ENCODE results near the gene NR2C1. TPM values are rescaled to one million over a fixed set of nuclear protein-coding genes. Genes with fewer than 3 reads are reported as not detected.

Gene NR2C1
- total RNA-seq, 1 experiment from 2014 or later: 45.4 TPM

GRCh38 chr12:94982456-94982855, 91.0 kb downstream of the NR2C1 start:
- DNase-seq (ENCODE audit: low spot score): no peak
- POLR2A ChIA-PET: no interaction called here

More at GRCh38 chr12:94982456-94982855, 91.0 kb downstream of the NR2C1 start:
- Mint-ChIP-seq H3K4me1 (peaks cover 10% of the 10 kb centered on the region), H3K4me3 (no peak overlapping the region), H3K27ac (peak overlapping the region; percentile 58), H3K9me3 (no peaks in the 10 kb centered on the region), H3K27me3 (ENCODE audit: low read depth) (no peaks in the 10 kb centered on the region), H3K36me3 (no peaks in the 10 kb centered on the region)
- CTCF ChIA-PET: interaction anchor here (1.0 kb wide), 1 partner anchor 43 kb away, joined by 4 read pairs; no protein-coding TSS in a partner anchor
- no peak for ATAC-seq
- TF ChIP-seq ELF4 (CRISPR knock-in tag; IDR thresholded peaks at IDR 0.05; ENCODE audit: low read depth) (no peak), IRF2 (CRISPR knock-in tag; IDR thresholded peaks at IDR 0.05; ENCODE audit: borderline replicate concordance, low read depth) (no peak), GRHL2 (CRISPR knock-in tag; IDR thresholded peaks at IDR 0.05; ENCODE audit: insufficient replicate concordance, severe bottlenecking) (no peak), RORB (CRISPR knock-in tag; IDR thresholded peaks at IDR 0.05) (no peak), ATF2 (CRISPR knock-in tag; IDR thresholded peaks at IDR 0.05; ENCODE audit: borderline replicate concordance, low read depth) (no peak), PRRX2 (CRISPR knock-in tag; IDR thresholded peaks at IDR 0.05) (no peak), ZNF425 (CRISPR knock-in tag; conservative IDR thresholded peaks at IDR 0.05) (no peak), USF1 (CRISPR knock-in tag; IDR thresholded peaks at IDR 0.05) (no peak), NR3C1 (CRISPR knock-in tag; conservative IDR thresholded peaks at IDR 0.05; ENCODE audit: low read depth) (no peak), NFE2L1 (CRISPR knock-in tag; IDR thresholded peaks at IDR 0.05) (no peak), TCF7 (CRISPR knock-in tag; IDR thresholded peaks at IDR 0.05; ENCODE audit: low read depth) (no peak), ZNF416 (CRISPR knock-in tag; IDR thresholded peaks at IDR 0.05) (no peak), CREB1 (CRISPR knock-in tag; IDR thresholded peaks at IDR 0.05) (no peak), HMGXB4 (CRISPR knock-in tag; IDR thresholded peaks at IDR 0.05) (no peak), E2F4 (CRISPR knock-in tag; IDR thresholded peaks at IDR 0.05; ENCODE audit: borderline replicate concordance, low read depth) (no peak), ATF3 (CRISPR knock-in tag; conservative IDR thresholded peaks at IDR 0.05) (no peak), NFATC4 (CRISPR knock-in tag; IDR thresholded peaks at IDR 0.05) (no peak), PREB (CRISPR knock-in tag; IDR thresholded peaks at IDR 0.05; ENCODE audit: borderline replicate concordance) (no peak), FOXP1 (CRISPR knock-in tag; IDR thresholded peaks at IDR 0.05; ENCODE audit: borderline replicate concordance) (no peak)
